ENCODE measurements around the gene NPR2. TPM values are rescaled to one million over a fixed set of nuclear protein-coding genes. Genes with fewer than 3 reads are reported as not detected.

NPR2 gene
- total RNA-seq, 1 experiment from 2014 or later, result 10.1 TPM

DNA sequence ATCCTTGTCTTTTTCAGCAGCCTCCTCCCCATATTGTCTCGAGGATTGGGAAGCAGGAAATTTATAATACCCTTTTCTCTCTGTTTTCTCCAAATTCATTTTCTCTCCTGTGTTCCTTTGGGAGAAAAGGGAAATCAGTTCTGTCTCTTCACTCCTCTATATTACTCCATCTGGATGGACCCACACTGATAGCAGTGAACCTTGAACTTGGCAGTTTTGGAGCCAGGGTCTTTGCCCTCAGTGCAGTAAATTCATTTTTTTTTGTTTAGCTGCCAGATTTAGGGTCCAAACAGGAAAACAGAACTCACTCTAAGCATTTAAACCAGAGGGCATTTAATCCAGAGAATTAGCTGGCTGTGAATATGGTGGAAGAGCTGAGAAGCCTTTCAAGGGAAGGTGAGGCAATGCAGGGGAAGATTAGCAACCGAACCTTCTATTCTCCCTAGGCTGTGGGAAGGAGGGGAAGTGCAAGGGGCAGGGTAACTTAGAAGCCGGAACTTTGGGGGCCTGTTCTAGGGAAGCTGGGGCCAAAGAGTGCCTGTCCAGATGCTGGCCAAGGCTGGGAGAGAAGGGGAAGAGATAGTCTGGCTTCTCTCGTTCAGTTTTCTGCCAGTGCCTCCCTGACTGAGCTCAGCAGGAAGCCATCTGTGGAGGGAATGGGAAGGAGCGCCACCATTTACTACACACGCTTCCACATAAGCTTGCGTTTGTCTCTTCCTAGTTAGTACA, 16.3 kb upstream of the NPR2 start:
- H3K9me3 Mint-ChIP-seq, result no peaks in the 10 kb centered on the region
- POLR2A ChIA-PET, result interaction anchor here (1.2 kb wide), 1 partner anchor 26 kb away, joined by 3 read pairs; the partner anchor contains the start of genes GBA2 and RGP1
- CTCF ChIA-PET, result interaction anchor here (0.6 to 4.0 kb wide), 16 partner anchors 10 to 128 kb away, joined by 3 to 40 read pairs (median 4); partner anchors contain the start of genes GBA2, HINT2, RGP1 and SPAG8
- ATAC-seq (peak; percentile 59), DNase-seq (ENCODE audit: low spot score) (peak; percentile 16)
- no peaks in the 10 kb centered on the region for H3K27me3 Mint-ChIP-seq (ENCODE audit: low read depth)
- peak overlapping the region; percentile 8 for H3K27ac Mint-ChIP-seq
- H3K36me3 Mint-ChIP-seq, result 0 out of 2 replicates have a peak, but pooled peaks cover under 1% of the 10 kb centered on the region
- no peak for TF ChIP-seq NR3C1 (CRISPR knock-in tag; conservative IDR thresholded peaks at IDR 0.05; ENCODE audit: low read depth)
- TF ChIP-seq KAT7 (CRISPR knock-in tag; IDR thresholded peaks at IDR 0.05; ENCODE audit: borderline replicate concordance), result no peak
- TF ChIP-seq, protein P1, sequence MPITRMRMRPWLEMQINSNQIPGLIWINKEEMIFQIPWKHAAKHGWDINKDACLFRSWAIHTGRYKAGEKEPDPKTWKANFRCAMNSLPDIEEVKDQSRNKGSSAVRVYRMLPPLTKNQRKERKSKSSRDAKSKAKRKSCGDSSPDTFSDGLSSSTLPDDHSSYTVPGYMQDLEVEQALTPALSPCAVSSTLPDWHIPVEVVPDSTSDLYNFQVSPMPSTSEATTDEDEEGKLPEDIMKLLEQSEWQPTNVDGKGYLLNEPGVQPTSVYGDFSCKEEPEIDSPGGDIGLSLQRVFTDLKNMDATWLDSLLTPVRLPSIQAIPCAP (CRISPR knock-in tag; IDR thresholded peaks at IDR 0.05), result no peak
- no peak for TF ChIP-seq HMGA2 (CRISPR knock-in tag; IDR thresholded peaks at IDR 0.05)
- TF ChIP-seq, protein P2, sequence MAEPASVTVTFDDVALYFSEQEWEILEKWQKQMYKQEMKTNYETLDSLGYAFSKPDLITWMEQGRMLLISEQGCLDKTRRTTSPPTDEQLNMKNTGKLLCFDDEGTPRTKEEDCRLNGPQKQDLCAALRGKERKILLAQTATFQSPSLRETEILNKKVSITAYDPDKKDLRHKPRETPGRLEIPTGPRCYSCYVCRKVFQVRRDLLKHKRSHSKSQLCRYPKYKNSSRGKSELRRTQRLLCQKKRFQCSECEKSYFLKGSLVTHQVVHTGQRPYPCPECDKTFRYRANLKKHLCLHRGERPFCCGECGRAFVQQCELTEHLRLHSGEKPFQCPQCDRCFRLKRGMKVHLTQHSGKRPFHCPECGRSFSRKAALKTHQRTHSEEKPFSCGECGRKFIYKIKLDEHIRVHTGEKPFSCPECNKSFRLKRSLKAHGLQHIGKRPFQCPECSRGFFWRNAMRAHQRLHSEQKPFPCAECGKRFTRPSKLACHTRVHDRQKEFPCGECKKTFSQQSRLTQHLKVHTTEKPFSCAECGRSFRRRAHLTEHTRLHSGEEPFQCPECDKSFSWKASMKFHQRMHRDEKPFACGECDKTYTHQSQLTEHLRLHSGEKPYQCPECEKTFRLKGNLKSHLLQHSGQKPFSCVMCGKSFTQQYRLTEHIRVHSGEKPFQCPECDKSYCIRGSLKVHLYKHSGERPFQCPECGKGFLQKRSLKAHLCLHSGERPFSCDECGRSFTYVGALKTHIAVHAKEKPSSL (CRISPR knock-in tag; conservative IDR thresholded peaks at IDR 0.05), result no peak
- TF ChIP-seq, protein P3, sequence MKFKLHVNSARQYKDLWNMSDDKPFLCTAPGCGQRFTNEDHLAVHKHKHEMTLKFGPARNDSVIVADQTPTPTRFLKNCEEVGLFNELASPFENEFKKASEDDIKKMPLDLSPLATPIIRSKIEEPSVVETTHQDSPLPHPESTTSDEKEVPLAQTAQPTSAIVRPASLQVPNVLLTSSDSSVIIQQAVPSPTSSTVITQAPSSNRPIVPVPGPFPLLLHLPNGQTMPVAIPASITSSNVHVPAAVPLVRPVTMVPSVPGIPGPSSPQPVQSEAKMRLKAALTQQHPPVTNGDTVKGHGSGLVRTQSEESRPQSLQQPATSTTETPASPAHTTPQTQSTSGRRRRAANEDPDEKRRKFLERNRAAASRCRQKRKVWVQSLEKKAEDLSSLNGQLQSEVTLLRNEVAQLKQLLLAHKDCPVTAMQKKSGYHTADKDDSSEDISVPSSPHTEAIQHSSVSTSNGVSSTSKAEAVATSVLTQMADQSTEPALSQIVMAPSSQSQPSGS (CRISPR knock-in tag; IDR thresholded peaks at IDR 0.05; ENCODE audit: borderline replicate concordance, low read depth), result no peak
- TF ChIP-seq ZNF423 (CRISPR knock-in tag; IDR thresholded peaks at IDR 0.05), result no peak
- TF ChIP-seq MYBL2 (CRISPR knock-in tag; IDR thresholded peaks at IDR 0.05), result no peak
- TF ChIP-seq, protein P4, sequence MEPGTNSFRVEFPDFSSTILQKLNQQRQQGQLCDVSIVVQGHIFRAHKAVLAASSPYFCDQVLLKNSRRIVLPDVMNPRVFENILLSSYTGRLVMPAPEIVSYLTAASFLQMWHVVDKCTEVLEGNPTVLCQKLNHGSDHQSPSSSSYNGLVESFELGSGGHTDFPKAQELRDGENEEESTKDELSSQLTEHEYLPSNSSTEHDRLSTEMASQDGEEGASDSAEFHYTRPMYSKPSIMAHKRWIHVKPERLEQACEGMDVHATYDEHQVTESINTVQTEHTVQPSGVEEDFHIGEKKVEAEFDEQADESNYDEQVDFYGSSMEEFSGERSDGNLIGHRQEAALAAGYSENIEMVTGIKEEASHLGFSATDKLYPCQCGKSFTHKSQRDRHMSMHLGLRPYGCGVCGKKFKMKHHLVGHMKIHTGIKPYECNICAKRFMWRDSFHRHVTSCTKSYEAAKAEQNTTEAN (CRISPR knock-in tag; IDR thresholded peaks at IDR 0.05), result no peak
- TF ChIP-seq, protein P5, sequence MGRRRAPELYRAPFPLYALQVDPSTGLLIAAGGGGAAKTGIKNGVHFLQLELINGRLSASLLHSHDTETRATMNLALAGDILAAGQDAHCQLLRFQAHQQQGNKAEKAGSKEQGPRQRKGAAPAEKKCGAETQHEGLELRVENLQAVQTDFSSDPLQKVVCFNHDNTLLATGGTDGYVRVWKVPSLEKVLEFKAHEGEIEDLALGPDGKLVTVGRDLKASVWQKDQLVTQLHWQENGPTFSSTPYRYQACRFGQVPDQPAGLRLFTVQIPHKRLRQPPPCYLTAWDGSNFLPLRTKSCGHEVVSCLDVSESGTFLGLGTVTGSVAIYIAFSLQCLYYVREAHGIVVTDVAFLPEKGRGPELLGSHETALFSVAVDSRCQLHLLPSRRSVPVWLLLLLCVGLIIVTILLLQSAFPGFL (CRISPR knock-in tag; IDR thresholded peaks at IDR 0.05; ENCODE audit: borderline replicate concordance), result no peak
- no peak for TF ChIP-seq ESRRA (CRISPR knock-in tag; IDR thresholded peaks at IDR 0.05; ENCODE audit: borderline replicate concordance)
- TF ChIP-seq JUN (CRISPR knock-in tag; IDR thresholded peaks at IDR 0.05), result no peak
- TF ChIP-seq, protein P6, sequence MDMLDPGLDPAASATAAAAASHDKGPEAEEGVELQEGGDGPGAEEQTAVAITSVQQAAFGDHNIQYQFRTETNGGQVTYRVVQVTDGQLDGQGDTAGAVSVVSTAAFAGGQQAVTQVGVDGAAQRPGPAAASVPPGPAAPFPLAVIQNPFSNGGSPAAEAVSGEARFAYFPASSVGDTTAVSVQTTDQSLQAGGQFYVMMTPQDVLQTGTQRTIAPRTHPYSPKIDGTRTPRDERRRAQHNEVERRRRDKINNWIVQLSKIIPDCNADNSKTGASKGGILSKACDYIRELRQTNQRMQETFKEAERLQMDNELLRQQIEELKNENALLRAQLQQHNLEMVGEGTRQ (CRISPR knock-in tag; IDR thresholded peaks at IDR 0.05), result no peak
- TF ChIP-seq, protein P7, sequence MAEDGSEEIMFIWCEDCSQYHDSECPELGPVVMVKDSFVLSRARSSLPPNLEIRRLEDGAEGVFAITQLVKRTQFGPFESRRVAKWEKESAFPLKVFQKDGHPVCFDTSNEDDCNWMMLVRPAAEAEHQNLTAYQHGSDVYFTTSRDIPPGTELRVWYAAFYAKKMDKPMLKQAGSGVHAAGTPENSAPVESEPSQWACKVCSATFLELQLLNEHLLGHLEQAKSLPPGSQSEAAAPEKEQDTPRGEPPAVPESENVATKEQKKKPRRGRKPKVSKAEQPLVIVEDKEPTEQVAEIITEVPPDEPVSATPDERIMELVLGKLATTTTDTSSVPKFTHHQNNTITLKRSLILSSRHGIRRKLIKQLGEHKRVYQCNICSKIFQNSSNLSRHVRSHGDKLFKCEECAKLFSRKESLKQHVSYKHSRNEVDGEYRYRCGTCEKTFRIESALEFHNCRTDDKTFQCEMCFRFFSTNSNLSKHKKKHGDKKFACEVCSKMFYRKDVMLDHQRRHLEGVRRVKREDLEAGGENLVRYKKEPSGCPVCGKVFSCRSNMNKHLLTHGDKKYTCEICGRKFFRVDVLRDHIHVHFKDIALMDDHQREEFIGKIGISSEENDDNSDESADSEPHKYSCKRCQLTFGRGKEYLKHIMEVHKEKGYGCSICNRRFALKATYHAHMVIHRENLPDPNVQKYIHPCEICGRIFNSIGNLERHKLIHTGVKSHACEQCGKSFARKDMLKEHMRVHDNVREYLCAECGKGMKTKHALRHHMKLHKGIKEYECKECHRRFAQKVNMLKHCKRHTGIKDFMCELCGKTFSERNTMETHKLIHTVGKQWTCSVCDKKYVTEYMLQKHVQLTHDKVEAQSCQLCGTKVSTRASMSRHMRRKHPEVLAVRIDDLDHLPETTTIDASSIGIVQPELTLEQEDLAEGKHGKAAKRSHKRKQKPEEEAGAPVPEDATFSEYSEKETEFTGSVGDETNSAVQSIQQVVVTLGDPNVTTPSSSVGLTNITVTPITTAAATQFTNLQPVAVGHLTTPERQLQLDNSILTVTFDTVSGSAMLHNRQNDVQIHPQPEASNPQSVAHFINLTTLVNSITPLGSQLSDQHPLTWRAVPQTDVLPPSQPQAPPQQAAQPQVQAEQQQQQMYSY (CRISPR knock-in tag; IDR thresholded peaks at IDR 0.05), result no peak
- no peak for TF ChIP-seq SOX15 (CRISPR knock-in tag; IDR thresholded peaks at IDR 0.05)
- TF ChIP-seq, protein P8, sequence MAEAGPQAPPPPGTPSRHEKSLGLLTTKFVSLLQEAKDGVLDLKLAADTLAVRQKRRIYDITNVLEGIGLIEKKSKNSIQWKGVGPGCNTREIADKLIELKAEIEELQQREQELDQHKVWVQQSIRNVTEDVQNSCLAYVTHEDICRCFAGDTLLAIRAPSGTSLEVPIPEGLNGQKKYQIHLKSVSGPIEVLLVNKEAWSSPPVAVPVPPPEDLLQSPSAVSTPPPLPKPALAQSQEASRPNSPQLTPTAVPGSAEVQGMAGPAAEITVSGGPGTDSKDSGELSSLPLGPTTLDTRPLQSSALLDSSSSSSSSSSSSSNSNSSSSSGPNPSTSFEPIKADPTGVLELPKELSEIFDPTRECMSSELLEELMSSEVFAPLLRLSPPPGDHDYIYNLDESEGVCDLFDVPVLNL (CRISPR knock-in tag; IDR thresholded peaks at IDR 0.05; ENCODE audit: borderline replicate concordance, low read depth), result no peak
- no peak for TF ChIP-seq ZNF232 (CRISPR knock-in tag; IDR thresholded peaks at IDR 0.05)
- TF ChIP-seq, protein P9, sequence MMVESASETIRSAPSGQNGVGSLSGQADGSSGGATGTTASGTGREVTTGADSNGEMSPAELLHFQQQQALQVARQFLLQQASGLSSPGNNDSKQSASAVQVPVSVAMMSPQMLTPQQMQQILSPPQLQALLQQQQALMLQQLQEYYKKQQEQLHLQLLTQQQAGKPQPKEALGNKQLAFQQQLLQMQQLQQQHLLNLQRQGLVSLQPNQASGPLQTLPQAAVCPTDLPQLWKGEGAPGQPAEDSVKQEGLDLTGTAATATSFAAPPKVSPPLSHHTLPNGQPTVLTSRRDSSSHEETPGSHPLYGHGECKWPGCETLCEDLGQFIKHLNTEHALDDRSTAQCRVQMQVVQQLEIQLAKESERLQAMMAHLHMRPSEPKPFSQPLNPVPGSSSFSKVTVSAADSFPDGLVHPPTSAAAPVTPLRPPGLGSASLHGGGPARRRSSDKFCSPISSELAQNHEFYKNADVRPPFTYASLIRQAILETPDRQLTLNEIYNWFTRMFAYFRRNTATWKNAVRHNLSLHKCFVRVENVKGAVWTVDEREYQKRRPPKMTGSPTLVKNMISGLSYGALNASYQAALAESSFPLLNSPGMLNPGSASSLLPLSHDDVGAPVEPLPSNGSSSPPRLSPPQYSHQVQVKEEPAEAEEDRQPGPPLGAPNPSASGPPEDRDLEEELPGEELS (CRISPR knock-in tag; IDR thresholded peaks at IDR 0.05), result no peak
- no peak overlapping the region for H3K4me3 Mint-ChIP-seq
- H3K4me1 Mint-ChIP-seq, result peaks cover 18% of the 10 kb centered on the region

All from WTC11 (cell line).